SK-N-SH (cell line): ENCODE measurements around the gene FADD. TPM values are rescaled to one million over a fixed set of nuclear protein-coding genes. Genes with fewer than 3 reads are reported as not detected.

ENCODE experiments used
- CTCF ChIA-PET: fragments of 300-600, 350-600 bp; formaldehyde crosslinking; extraction: SDS; loops from one replicate; lab custom pipeline; 2021; lab: Yijun Ruan, JAX
- POLR2A ChIA-PET: fragments of 350-600 bp; sonication (Branson Sonifier 250); formaldehyde crosslinking; extraction: SDS; loops from one replicate; lab custom pipeline; 2020; ENCODE audit warnings: antibody characterized with exemption, inconsistent platforms; lab: Yijun Ruan, JAX
- DNase-seq: peaks from one replicate; pipeline ENCODE4 v3.0.0; 2012
- H2AFZ ChIP-seq: fragments of 200-600 bp; sonication (generic); 2 replicates; pipeline ENCODE4 v1.8.1; 2016; ENCODE audit warnings: antibody characterized with exemption, mild to moderate bottlenecking, low read depth
- H3F3A ChIP-seq: fragments of 200-600 bp; sonication (generic); replicated peaks from 2 replicates; pipeline ENCODE3; 2016; ENCODE audit warnings: antibody characterized with exemption, mild to moderate bottlenecking; ENCODE audit not compliant: insufficient read depth
- H3K27ac ChIP-seq, 2 experiments: fragments of 200-500 bp in 1 of 2; fragments of 200-600 bp in 1 of 2; sonication (Bioruptor generic) in 1 of 2; sonication (generic), shearing (Covaris generic) in 1 of 2; 2 replicates each; pipeline versions ENCODE4 v1.5.1 to v1.6.1; 2014 to 2016; ENCODE audit warnings: low read depth in 2 of 2, inconsistent platforms in 1 of 2, low read length in 1 of 2, mild to moderate bottlenecking in 1 of 2, mixed read lengths in 1 of 2
- H3K27me3 ChIP-seq: fragments of 200-600 bp; sonication (generic), shearing (Covaris generic); 2 replicates; pipeline ENCODE4 v1.6.1; 2016; ENCODE audit warnings: mixed run types; ENCODE audit not compliant: insufficient read depth
- H3K36me3 ChIP-seq, 2 experiments: fragments of 200-500 bp in 1 of 2; fragments of 200-600 bp in 1 of 2; sonication (Bioruptor generic) in 1 of 2; sonication (generic) in 1 of 2; replicated peaks in 1 of 2; 2 replicates each; pipeline versions ENCODE3 to v1.5.1; 2014 to 2016; ENCODE audit warnings: low read length in 1 of 2, mild to moderate bottlenecking in 1 of 2; ENCODE audit not compliant: insufficient read depth in 2 of 2, control insufficient read depth in 1 of 2
- H3K4me1 ChIP-seq, 2 experiments: fragments of 200-500 bp in 1 of 2; fragments of 200-600 bp in 1 of 2; sonication (Bioruptor generic) in 1 of 2; sonication (generic), shearing (Covaris generic) in 1 of 2; 2 replicates each; pipeline versions ENCODE4 v1.5.1 to v1.6.1; 2014 to 2016; ENCODE audit warnings: low read depth in 1 of 2, low read length in 1 of 2, mixed run types in 1 of 2; ENCODE audit not compliant: insufficient read depth in 2 of 2, control insufficient read depth in 1 of 2
- H3K4me2 ChIP-seq: fragments of 200-600 bp; sonication (generic), shearing (Covaris generic); 2 replicates; pipeline ENCODE4 v1.6.1; 2017; ENCODE audit warnings: mixed run types
- H3K4me3 ChIP-seq, 2 experiments: fragments of 200-500 bp in 1 of 2; fragments of 200-600 bp in 1 of 2; sonication (Bioruptor generic) in 1 of 2; sonication (generic), shearing (Covaris generic) in 1 of 2; 2 replicates each; pipeline versions ENCODE4 v1.5.1 to v1.8.1; 2014 to 2016; ENCODE audit warnings: low read depth in 2 of 2, inconsistent platforms in 1 of 2, low read length in 1 of 2, mild to moderate bottlenecking in 1 of 2, mixed read lengths in 1 of 2, moderate library complexity in 1 of 2
- H3K79me2 ChIP-seq: fragments of 200-600 bp; sonication (generic); 2 replicates; pipeline ENCODE4 v1.8.1; 2017; ENCODE audit warnings: mild to moderate bottlenecking; ENCODE audit not compliant: insufficient read depth
- H3K9ac ChIP-seq: fragments of 200-600 bp; sonication (generic); 2 replicates; pipeline ENCODE4 v1.6.1; 2017; ENCODE audit warnings: mixed run types
- H3K9me2 ChIP-seq: fragments of 200-600 bp; sonication (generic); 2 replicates; pipeline ENCODE4 v1.6.1; 2017; ENCODE audit warnings: mixed run types
- H3K9me3 ChIP-seq: fragments of 200-600 bp; sonication (generic); 2 replicates; pipeline ENCODE4 v1.6.1; 2017; ENCODE audit warnings: mixed run types, mild to moderate bottlenecking, moderate library complexity
- H4K20me1 ChIP-seq: fragments of 200-600 bp; sonication (generic); 2 replicates; pipeline ENCODE4 v1.6.1; 2017; ENCODE audit warnings: mild to moderate bottlenecking, mixed run types; ENCODE audit not compliant: insufficient read depth
- EP300 ChIP-seq, 2 experiments: IDR thresholded peaks; 2 replicates each; pipeline versions ENCODE4 v1.4.0 to v1.6.1; 2012; ENCODE audit warnings: borderline replicate concordance in 1 of 2, low read depth in 1 of 2, low read length in 1 of 2
- FOXM1 ChIP-seq: IDR thresholded peaks from 2 replicates; pipeline ENCODE4 v1.4.0; 2012; ENCODE audit warnings: low read depth, mild to moderate bottlenecking
- GABPA ChIP-seq: IDR thresholded peaks from 2 replicates; pipeline ENCODE4 v1.4.0; 2012; ENCODE audit warnings: low read depth, mild to moderate bottlenecking
- MXI1 ChIP-seq: IDR thresholded peaks from 2 replicates; pipeline ENCODE4 v1.6.1; 2012; ENCODE audit warnings: mild to moderate bottlenecking, low read depth, low read length, improper control_type of control experiment
- NFIC ChIP-seq: IDR thresholded peaks from 2 replicates; pipeline ENCODE4 v1.4.0; 2012; ENCODE audit warnings: borderline replicate concordance
- RFX5 ChIP-seq: IDR thresholded peaks from 2 replicates; pipeline ENCODE4 v1.6.1; 2012; ENCODE audit warnings: mild to moderate bottlenecking, improper control_type of control experiment, low read length
- SIN3A ChIP-seq: IDR thresholded peaks from 2 replicates; pipeline ENCODE4 v1.6.1; 2012; ENCODE audit warnings: low read depth, mild to moderate bottlenecking, low read length, moderate library complexity, borderline replicate concordance
- SMC3 ChIP-seq: IDR thresholded peaks from 2 replicates; pipeline ENCODE4 v1.6.1; 2012; ENCODE audit warnings: low read depth, low read length, improper control_type of control experiment
- TAF1 ChIP-seq: IDR thresholded peaks from 2 replicates; pipeline ENCODE4 v1.6.1; 2012; ENCODE audit warnings: low read depth, mild to moderate bottlenecking, low read length, moderate library complexity, borderline replicate concordance
- TCF12 ChIP-seq: IDR thresholded peaks from 2 replicates; pipeline ENCODE4 v1.4.0; 2012
- WGBS: methylation state at CpG from one replicate; pipeline ENCODE4 v1.1.6; 2017; ENCODE audit warnings: low lambda C conversion rate; 5-methylcytosine and 5-hydroxymethylcytosine counted together
- polyA plus RNA-seq, 3 experiments: library from polyadenylated mRNA; depleted of rRNA; stranded (reverse); fragments of >200 nt; gene quantifications; 2 replicates each; pipeline ENCODE4 v1.2.3, GENCODE V29; 2012
- TF ChIP-seq, protein P1 (sequence below): fragments of 200-600 bp; sonication (generic); IDR thresholded peaks from 2 replicates; pipeline ENCODE4 v1.6.1; 2017; ENCODE audit warnings: antibody characterized with exemption, mild to moderate bottlenecking, moderate library complexity
- TF ChIP-seq, protein P2 (sequence below): IDR thresholded peaks from 2 replicates; pipeline ENCODE4 v1.6.1; 2012; ENCODE audit warnings: mild to moderate bottlenecking, low read depth, low read length, moderate library complexity

FADD gene
- polyA plus RNA-seq, 1 of the 3 experiments (the other 2 are of a cell fraction) = 23.8 TPM

DNA sequence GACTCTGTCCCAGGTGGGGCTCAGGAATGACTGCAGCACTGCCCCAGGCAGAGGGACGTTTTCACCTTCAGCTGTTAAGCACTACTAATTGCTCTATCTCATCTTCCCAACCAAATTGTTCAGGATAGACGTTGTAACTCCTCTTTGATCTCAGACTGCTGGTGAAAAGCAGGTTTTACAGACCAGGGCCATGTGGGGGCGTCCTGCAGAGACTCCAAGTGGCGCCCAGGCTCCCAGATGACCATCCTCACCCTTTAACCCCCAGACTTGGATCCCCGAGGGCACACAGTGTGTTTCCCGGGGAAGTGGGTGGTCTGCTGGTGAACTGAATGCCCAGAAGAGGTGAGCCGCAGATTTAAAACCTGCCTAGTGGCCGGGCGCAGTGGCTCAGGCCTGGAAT, 23.9 kb downstream of the FADD start:
- no peaks in the 10 kb centered on the region for H3K36me3 ChIP-seq
- H4K20me1 ChIP-seq = no peaks in the 10 kb centered on the region
- no peaks in the 10 kb centered on the region for H3K9me3 ChIP-seq
- no peak overlapping the region for H2AFZ ChIP-seq
- H3K4me2 ChIP-seq = no peak overlapping the region
- WGBS = 37% methylated on average over 4 of the region's 9 CpGs
- H3K9ac ChIP-seq = no peak overlapping the region
- peaks cover 16% of the 10 kb centered on the region; the same call in 1 of the 2 replicates for H3K27me3 ChIP-seq
- POLR2A ChIA-PET = no interaction called here
- DNase-seq = peak; percentile 56
- CTCF ChIA-PET = interaction anchor here (0.8 to 1.2 kb wide), 2 partner anchors 17 to 317 kb away, joined by 3 read pairs; no protein-coding TSS in a partner anchor
- H3F3A ChIP-seq = no peaks in the 10 kb centered on the region
- peaks cover 0 to 5% of the 10 kb centered on the region in 2 experiments; a peak in 1 of 4 replicates for H3K4me1 ChIP-seq
- H3K79me2 ChIP-seq = no peaks in the 10 kb centered on the region
- no peak for TF ChIP-seq TAF1
- TF ChIP-seq, protein P1, sequence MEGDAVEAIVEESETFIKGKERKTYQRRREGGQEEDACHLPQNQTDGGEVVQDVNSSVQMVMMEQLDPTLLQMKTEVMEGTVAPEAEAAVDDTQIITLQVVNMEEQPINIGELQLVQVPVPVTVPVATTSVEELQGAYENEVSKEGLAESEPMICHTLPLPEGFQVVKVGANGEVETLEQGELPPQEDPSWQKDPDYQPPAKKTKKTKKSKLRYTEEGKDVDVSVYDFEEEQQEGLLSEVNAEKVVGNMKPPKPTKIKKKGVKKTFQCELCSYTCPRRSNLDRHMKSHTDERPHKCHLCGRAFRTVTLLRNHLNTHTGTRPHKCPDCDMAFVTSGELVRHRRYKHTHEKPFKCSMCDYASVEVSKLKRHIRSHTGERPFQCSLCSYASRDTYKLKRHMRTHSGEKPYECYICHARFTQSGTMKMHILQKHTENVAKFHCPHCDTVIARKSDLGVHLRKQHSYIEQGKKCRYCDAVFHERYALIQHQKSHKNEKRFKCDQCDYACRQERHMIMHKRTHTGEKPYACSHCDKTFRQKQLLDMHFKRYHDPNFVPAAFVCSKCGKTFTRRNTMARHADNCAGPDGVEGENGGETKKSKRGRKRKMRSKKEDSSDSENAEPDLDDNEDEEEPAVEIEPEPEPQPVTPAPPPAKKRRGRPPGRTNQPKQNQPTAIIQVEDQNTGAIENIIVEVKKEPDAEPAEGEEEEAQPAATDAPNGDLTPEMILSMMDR = peak; percentile 45
- H3K4me3 ChIP-seq = no peak overlapping the region
- no peak overlapping the region for H3K27ac ChIP-seq
- H3K9me2 ChIP-seq = no peaks in the 10 kb centered on the region

DNA sequence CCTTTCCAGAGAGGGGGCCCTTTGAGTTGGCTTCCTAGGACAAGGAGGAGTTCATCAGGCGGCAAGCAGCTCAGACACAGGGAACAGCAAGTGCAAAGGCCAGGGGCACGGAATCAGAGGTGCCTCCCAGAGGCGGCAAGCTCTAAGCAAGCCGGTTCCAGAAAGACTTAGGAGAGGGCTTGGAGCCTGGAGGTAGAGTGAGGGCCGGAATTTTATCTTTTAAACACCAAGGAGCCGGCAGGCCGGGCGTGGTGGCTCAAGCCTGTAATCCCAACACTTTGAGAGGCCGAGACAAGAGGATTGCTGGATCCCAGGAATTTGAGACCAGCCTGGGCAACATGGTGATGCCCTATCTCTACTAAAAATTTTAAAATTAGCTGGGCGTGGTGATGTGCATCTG, 26.6 kb downstream of the FADD start:
- H3K36me3 ChIP-seq = no peaks in the 10 kb centered on the region
- no peak for DNase-seq
- ChIA-PET CTCF (interaction anchor here (1.0 to 1.7 kb wide), 2 partner anchors 19 to 180 kb away, joined by 3 to 4 read pairs; no protein-coding TSS in a partner anchor), POLR2A (no interaction called here)
- peaks cover 0 to 5% of the 10 kb centered on the region in 2 experiments; a peak in 1 of 4 replicates for H3K4me1 ChIP-seq
- peaks cover 16% of the 10 kb centered on the region for H3F3A ChIP-seq
- H3K4me2 ChIP-seq = no peak overlapping the region
- no peaks in the 10 kb centered on the region for H3K79me2 ChIP-seq
- no peak overlapping the region for H3K9ac ChIP-seq
- H3K27ac ChIP-seq = no peak overlapping the region
- WGBS = 72% methylated on average over 7 of the region's 10 CpGs
- no peaks in the 10 kb centered on the region for H3K27me3 ChIP-seq
- no peak overlapping the region for H2AFZ ChIP-seq
- no peaks in the 10 kb centered on the region for H3K9me2 ChIP-seq
- H3K9me3 ChIP-seq = no peaks in the 10 kb centered on the region
- H4K20me1 ChIP-seq = peaks cover 9% of the 10 kb centered on the region; the same call in 1 of the 2 replicates
- TF ChIP-seq, protein P2, sequence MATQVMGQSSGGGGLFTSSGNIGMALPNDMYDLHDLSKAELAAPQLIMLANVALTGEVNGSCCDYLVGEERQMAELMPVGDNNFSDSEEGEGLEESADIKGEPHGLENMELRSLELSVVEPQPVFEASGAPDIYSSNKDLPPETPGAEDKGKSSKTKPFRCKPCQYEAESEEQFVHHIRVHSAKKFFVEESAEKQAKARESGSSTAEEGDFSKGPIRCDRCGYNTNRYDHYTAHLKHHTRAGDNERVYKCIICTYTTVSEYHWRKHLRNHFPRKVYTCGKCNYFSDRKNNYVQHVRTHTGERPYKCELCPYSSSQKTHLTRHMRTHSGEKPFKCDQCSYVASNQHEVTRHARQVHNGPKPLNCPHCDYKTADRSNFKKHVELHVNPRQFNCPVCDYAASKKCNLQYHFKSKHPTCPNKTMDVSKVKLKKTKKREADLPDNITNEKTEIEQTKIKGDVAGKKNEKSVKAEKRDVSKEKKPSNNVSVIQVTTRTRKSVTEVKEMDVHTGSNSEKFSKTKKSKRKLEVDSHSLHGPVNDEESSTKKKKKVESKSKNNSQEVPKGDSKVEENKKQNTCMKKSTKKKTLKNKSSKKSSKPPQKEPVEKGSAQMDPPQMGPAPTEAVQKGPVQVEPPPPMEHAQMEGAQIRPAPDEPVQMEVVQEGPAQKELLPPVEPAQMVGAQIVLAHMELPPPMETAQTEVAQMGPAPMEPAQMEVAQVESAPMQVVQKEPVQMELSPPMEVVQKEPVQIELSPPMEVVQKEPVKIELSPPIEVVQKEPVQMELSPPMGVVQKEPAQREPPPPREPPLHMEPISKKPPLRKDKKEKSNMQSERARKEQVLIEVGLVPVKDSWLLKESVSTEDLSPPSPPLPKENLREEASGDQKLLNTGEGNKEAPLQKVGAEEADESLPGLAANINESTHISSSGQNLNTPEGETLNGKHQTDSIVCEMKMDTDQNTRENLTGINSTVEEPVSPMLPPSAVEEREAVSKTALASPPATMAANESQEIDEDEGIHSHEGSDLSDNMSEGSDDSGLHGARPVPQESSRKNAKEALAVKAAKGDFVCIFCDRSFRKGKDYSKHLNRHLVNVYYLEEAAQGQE = no peak
- no peak for TF ChIP-seq SMC3
- no peak for TF ChIP-seq EP300 (IDR thresholded peaks at IDR 0.05; ENCODE audit: borderline replicate concordance in 1 of 2, low read depth in 1 of 2, low read length in 1 of 2)
- TF ChIP-seq TCF12 = no peak
- TF ChIP-seq FOXM1 = no peak
- no peak for TF ChIP-seq MXI1
- no peak for TF ChIP-seq GABPA
- TF ChIP-seq SIN3A = no peak
- no peak for TF ChIP-seq NFIC
- TF ChIP-seq, protein P1 = no peak
- TF ChIP-seq RFX5 = no peak
- no peak overlapping the region for H3K4me3 ChIP-seq
